ENCODE data around the gene PTGS1.

PTGS1 gene

DNA sequence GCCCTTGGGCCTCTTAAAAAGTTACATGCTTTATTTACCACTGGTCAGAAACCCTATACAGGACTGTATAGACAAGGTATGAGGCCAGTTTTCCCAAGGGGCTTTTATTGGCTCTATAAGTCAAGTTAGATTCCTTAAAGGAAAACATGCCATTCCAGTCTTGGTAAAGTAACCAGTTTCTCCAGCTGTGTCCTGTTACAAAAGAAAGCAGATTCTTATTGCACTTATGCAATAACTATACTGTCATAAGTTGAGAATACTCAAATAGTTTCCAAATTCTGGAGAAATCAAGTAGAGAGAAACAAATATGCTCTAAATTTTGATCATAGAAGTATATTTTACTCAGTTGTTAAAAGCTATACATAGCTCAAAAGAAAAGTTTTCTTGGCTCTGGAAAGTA is 47.2 kb downstream of the PTGS1 start:
- H3K4me1 ChIP-seq (ENCODE audit: insufficient read depth, low read length), result no peaks in the 10 kb centered on the region
- no peaks in the 10 kb centered on the region for H3K36me3 ChIP-seq (ENCODE audit: insufficient read depth, low read length)
- H3K9ac ChIP-seq (ENCODE audit: low read depth, low read length), result no peak overlapping the region
- peaks cover 3% of the 10 kb centered on the region; the same call in 1 of the 2 replicates for H3K9me3 ChIP-seq (ENCODE audit: control insufficient read depth, insufficient read depth, low read length)

DNA sequence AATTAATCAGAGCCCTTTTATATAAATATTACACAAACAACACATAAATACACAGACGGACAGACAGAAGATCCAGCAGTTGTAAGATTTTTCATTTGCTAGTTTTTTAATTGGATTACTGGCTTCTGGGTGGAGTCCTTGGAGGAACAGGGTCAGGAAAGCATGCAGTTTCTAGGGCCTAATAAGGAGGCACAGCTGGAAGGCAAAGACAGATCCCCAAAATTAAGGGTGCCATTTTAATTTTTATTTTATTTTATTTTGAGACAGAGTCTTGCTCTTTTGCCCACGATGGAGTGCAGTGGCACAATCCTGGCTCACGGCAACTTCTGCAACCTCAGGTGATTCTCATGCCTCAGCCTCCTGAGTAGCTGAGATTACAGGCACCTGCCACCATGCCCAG is 49.5 kb downstream of the PTGS1 start:
- Histone ChIP-seq H3K36me3 (ENCODE audit: insufficient read depth, low read length) (no peaks in the 10 kb centered on the region), H3K9ac (ENCODE audit: low read depth, low read length) (no peak overlapping the region), H3K9me3 (ENCODE audit: control insufficient read depth, insufficient read depth, low read length) (peaks cover 3% of the 10 kb centered on the region; the same call in 1 of the 2 replicates), H3K4me1 (ENCODE audit: insufficient read depth, low read length) (no peaks in the 10 kb centered on the region)

DNA sequence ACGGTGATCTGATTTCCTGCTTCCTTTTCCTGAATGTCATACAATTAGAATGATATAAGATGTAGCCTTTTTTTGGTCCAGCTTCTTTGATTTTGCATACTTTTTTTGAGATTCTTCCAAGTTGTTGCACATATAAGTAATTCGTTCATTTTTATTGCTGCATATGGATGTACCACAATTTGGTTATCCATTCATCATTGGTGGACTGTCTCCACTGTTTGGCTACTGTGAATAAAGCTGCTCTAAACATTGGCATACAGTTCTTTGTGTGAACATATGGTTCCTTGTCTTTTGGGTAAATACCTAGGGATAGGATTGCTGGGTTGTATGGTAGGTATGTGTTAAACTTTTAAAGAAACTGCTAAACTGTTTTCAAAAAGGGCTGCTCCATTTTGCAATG is 54.3 kb downstream of the PTGS1 start:
- no peaks in the 10 kb centered on the region for H3K9me3 ChIP-seq (ENCODE audit: control insufficient read depth, insufficient read depth, low read length)
- H3K36me3 ChIP-seq (ENCODE audit: insufficient read depth, low read length), result no peaks in the 10 kb centered on the region
- no peak overlapping the region for H3K9ac ChIP-seq (ENCODE audit: low read depth, low read length)
- no peaks in the 10 kb centered on the region for H3K4me1 ChIP-seq (ENCODE audit: insufficient read depth, low read length)

DNA sequence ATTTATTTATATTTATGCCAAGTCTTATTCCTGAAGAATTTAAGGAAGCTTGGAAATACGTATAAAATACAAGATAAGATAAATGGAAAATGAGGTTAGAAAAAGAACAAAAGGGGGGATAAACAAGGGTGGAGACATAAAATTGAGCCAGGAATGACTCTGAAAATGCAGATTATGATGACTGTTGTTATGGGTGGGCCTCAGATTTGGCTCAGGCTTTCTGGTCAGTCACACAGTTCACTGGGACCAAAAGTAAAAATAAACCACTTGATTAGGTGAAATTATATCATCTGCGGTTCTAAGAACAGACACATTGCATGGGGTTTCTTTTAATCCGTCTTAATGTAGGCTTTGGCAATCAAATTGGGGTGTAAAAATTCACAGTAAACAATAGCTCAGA is 55.9 kb downstream of the PTGS1 start:
- Histone ChIP-seq H3K4me1 (ENCODE audit: insufficient read depth, low read length) (no peaks in the 10 kb centered on the region), H3K36me3 (ENCODE audit: insufficient read depth, low read length) (no peaks in the 10 kb centered on the region), H3K9ac (ENCODE audit: low read depth, low read length) (no peak overlapping the region), H3K9me3 (ENCODE audit: control insufficient read depth, insufficient read depth, low read length) (no peaks in the 10 kb centered on the region)

DNA sequence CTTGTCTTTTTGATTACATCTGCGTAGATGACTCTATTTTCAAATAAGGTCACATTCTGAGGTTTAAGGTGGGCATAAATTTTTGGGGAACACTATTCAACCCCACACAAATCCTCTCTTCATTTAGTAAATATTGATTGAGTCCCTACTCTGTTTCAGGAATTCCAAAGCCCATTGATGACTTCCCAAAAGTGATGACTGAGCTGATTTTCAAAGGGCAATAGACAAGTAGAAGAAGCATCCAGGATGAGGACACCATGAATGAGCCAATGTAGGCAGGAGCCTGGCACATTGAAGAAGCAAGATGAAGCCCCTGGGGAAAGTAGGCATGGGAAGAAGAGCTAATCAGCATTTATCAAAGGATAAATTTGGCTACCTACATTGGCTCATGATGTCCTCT is 71.7 kb downstream of the PTGS1 start:
- no peaks in the 10 kb centered on the region for H3K9me3 ChIP-seq (ENCODE audit: control insufficient read depth, insufficient read depth, low read length)
- H3K4me1 ChIP-seq (ENCODE audit: insufficient read depth, low read length), result no peaks in the 10 kb centered on the region
- H3K9ac ChIP-seq (ENCODE audit: low read depth, low read length), result no peak overlapping the region
- no peaks in the 10 kb centered on the region; the same call in 1 of the 2 replicates for H3K36me3 ChIP-seq (ENCODE audit: insufficient read depth, low read length)

DNA sequence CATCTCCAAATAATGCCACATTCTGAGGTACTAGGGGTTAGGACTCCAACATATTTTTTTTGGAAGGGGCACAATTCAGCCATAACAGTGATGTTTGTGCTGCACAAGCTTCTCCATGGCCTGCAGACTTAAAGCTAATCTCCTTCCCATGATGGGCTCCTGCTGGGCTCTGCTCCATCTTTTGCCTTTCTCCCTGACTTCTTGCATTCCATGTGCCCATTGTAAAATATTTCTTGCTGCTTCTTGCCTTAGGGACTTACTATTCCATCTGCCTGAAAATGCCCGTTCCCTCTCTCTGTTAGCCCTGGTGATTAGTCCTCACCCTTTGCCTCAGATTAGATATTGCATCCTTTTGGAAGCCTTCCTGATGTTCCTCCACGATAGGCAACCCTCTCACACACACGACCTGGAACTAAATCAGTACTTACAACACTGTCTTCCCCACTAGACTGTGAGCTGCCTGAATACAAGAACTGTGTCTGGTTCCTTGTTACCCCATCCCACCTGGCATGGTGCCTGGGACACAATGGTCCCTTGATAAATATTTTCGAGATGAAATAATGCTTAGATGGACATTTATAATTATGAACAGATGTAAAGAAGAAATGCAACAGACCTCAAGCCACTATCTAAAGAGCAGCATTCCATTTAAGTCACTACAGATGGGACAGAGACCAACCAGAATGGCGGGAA is 73.4 kb downstream of the PTGS1 start:
- Histone ChIP-seq H3K9ac (ENCODE audit: low read depth, low read length) (no peak overlapping the region), H3K9me3 (ENCODE audit: control insufficient read depth, insufficient read depth, low read length) (no peaks in the 10 kb centered on the region), H3K4me1 (ENCODE audit: insufficient read depth, low read length) (no peaks in the 10 kb centered on the region), H3K36me3 (ENCODE audit: insufficient read depth, low read length) (no peaks in the 10 kb centered on the region; the same call in 1 of the 2 replicates)

Data from ES-I3 (cell line).